Brain pericyte (primary cell): ENCODE data around the gene CST7.
A peak's percentile ranks its signal among the peaks of the same experiment; 100 is the strongest.
"Not testable (repeated sequence)": the region's sequence is repeated elsewhere in the genome, so short reads cannot be mapped to it uniquely, and the experiment has no call there.

Experiments
- DNase-seq: peaks from one replicate; pipeline ENCODE4 v3.0.0-alpha.2; 2012; ENCODE audit warnings: low read depth, low spot score

The CST7 gene

GRCh38 chr20:24986436-24987015 is 37.5 kb downstream of the CST7 start:
- no peak for DNase-seq

DNA sequence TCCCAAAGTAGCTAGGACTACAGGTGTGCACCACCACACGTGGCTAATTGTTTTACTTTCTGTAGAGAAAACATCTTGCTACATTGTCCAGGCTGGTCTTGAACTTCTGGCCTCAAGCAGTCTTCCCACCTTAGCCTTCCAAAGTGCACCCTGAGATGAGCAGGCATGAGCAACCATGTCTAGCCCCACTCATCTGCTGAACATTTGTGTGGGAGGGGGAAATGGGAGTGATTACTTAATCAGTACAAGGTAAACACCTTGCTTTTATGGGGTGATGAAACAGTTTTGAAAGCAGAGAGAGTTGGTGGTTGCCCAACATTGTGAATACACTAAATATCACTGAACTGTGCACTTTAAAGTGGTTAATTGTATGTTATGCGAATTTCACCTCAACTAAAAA is 38.2 kb downstream of the CST7 start:
- DNase-seq: no peak

- DNase-seq: no peak
These were observed 39.1 kb downstream of the CST7 start for GRCh38 chr20:24987873-24988835.

DNA sequence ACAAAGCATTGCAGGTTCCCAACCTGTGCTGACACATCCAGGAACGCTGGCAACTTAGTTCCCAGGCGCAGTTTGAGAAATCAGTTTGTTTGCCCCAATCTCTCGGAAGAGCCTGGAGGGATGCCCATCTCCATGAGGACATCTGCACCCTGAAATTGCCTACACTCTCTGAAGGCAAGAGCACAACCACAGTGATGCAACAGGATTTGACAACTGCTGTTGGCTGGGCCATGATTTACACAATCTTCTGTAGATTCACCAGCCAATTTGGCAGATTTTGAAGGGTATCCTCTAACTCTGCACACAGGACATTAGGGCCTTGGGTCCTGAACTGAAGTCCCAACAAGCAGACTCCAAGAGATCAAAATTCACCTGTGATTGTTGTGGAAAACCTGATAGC is 40.1 kb downstream of the CST7 start:
- DNase-seq: no peak

DNA sequence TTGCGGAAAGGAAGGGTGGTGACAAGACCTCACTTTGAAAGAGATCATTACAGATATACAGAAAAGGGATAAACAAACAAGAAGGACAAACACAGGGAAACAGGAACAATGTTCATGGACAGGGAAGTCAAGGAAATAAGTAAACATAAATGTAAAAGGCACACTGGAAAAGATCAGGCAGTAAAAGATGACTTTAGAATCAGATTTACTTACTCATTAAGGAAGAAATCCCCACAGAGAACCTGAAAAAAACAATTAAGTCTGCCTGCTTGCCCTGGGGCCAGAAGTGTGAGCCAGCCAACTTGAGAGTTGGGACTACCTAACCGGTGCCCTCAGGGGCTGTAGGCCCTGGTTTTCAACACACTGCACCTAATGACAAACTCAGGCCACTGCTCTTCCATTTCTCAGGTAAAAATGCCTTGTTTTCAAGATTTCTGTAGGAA is 41.8 kb downstream of the CST7 start:
- DNase-seq: no peak

- no peak for DNase-seq
These were observed 42.9 kb downstream of the CST7 start for GRCh38 chr20:24991897-24992486.

DNA sequence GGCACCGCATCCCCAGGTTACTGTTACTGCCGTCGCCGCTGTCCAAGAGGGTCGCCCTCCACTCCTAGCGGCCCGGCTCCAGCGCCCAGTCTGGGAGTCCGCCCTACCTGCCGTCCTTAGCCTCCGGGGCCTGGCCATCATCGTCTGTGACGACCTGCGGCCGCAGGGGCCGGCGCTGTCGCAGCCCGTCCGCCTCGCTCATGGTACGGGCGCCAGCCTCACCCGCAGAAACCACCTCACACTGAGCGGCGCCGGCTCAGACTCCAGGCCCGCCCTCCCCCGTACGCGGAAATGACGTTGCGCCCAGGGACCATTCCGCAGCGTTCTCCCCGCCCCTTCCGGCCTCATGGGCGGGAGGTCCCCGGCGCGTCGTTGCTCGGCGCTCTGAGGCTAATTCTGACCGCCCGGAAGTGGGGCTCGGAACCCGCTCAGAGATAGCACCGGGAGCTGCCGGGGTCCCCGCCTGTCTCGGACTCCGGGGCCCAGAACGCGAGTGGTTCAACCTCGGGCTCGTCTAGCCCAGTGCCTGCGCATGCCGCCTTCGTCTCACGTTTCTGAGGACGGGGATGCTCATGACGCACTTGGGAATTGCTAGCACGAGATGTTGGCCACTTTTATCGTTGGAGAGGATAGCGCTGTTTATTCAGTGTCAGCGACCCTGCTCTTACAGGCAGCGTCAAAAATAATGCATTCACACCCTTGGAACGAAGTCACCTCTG is 43.6 kb downstream of the CST7 start, which contains the start of gene APMAP:
Gene APMAP, minus strand, starts transcription at position 265 of the 719 bp plus-strand sequence. Its CDS starts 63 bp downstream, at position 202.
- peak; percentile 68 for DNase-seq

- no peak for DNase-seq
These were observed 44.5 kb downstream of the CST7 start for GRCh38 chr20:24993337-24994185.

DNA sequence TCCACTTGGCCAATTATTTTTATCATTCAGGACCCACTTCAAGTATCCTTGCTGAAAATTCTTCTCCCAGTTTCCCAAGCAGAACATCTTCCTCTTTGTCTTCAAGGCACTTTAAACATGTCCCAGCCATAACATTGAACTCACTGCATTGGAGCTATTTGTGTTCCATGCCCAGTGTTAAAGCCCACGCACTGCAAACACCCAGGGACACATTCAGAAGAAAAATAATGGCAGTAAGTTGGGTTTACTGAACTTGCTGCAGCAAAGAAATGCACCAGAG is 45.1 kb downstream of the CST7 start:
- DNase-seq: no peak

DNA sequence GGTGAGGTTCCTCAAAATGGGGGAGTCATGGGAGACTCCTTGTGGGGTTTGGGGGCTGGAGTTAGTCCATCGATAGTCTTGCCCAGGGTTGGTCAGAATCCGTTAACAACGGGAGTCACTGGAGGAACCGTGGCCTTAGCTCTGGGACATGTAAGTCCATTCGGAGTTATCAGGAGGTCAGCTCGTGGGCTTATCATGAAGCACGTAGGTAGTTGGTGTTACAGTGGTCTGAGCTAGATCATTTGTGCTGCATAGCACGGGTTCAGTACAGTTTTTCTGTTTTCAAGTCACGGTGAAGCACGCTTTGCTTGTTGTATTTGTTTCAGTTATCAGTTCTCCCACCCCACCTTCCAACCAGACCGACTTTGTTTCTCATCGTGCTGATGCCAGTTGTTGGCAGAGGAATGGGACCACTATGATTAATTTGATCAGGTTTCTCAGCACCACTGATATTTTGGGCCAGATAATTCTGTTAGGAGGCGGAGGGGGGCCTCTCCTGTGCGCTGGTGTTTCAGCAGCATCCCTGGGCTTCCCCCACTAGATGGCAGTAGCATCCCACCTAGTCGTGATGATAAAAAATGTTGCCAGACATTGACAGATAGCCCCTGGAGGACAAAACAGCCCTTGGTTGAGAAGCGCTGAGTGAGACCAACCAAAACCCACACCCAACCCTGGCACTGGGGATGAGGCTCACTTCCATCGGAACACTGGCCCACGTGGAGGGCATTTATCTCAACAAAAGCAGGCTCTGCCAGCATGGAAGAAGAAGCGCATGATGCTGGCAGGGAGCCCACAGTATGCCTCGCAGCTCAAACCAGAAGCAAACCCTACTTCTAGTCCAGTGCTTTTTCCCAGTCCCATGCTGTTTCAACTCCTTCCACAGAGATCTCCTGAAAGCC is 45.6 kb downstream of the CST7 start:
- peak; percentile 31 for DNase-seq

DNA sequence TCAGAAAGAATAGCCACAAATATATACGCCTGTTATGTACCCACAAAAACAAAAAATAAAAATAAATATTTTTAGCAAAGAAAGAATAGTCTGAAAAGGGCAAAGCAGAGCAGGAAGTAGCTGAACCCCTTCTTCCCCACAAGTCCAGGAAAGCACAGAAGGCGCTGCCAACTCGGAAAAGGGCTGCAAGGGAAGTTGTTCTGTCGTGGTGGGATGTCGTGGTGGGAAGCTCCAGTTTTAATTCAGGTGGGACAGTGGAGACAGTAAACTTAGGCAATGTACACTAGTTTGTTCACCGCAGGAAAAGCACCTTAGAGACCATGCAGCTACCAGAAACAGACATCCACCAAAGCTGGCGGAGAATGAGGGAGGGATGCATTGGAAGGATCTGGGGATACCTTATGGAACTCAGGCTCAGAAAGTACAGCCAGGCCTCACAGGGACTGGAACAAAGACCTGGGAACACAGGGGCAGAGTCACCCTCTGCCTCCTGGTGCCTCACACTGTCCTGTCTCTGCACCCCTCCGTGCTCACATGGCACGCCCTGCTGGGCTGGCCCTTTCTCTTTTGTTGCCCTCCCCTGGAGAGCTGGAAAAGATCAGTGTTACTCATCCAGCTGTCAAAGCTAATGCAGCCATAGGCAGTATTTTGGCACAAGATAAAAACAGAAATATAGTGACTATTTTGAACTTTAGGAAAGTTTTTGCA is 46.8 kb downstream of the CST7 start:
- DNase-seq: peak; percentile 38

- no peak for DNase-seq
These were observed 47.6 kb downstream of the CST7 start for GRCh38 chr20:24996449-24997377.

GRCh38 chr20:24998121-24998520 is 49.1 kb downstream of the CST7 start:
- DNase-seq: no peak

GRCh38 chr20:24998631-24999445 is 49.8 kb downstream of the CST7 start:
- no peak for DNase-seq

DNA sequence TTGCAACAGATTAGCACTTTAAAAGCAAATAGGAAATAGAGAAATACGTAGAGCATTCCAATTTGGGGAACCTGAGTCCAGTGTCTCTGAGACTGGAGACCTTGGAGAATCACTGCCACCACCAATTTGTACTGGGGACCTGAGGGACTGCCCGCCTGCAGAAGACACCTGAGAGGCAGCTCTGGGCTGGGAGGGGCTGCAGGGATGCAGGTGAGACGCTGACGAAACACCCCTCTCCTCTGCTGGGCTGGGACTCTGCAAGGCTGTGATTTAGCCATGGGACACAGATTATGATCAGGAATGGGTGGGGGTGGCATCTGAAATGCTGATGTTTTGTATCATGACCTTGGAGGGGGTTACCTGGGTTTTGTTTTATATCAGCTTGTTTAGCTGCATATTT is 50.5 kb downstream of the CST7 start:
- DNase-seq: no peak

DNA sequence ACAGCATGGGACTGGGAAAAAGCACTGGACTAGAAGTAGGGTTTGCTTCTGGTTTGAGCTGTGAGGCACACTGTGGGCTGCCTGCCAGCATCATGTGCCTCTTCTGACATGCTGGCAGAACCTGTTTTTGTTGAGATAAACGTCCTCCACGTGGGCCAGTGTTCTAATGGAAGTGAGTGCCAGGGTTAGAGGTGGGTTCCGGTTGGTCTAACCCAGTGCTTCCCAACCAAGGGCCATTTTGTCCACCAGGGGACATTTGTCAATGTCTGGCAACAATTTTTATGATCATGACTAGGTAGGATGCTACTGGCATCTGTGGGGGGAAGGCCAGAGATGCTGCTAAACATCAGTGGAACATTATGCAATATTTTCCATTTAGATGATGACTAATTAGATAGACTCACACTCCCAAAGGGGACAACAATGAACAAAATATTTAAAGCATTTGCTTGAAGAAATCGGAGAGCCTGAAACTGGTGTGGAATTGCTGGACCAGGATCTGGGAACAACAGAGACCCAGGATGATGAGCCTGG is 51.3 kb downstream of the CST7 start:
- no peak for DNase-seq

DNA sequence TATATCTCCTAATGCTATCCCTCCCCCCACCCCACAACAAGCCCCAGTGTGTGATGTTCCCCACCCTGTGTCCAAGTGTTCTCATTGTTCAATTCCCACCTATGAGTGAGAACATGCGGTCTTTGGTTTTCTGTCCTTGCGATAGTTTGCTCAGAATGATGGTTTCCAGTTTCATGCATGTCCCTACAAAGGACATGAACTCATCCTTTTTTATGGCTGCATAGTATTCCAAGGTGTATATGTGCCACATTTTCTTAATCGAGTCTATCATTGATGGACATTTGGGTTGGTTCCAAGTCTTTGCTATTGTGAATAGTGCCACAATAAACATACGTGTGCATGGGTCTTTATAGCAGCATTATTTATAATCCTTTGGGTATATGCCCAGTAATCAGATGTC is 52.3 kb downstream of the CST7 start:
- DNase-seq: not testable (repeated sequence)
